Measurements from ENCODE around the gene ADIRF.

The ADIRF gene

DNA sequence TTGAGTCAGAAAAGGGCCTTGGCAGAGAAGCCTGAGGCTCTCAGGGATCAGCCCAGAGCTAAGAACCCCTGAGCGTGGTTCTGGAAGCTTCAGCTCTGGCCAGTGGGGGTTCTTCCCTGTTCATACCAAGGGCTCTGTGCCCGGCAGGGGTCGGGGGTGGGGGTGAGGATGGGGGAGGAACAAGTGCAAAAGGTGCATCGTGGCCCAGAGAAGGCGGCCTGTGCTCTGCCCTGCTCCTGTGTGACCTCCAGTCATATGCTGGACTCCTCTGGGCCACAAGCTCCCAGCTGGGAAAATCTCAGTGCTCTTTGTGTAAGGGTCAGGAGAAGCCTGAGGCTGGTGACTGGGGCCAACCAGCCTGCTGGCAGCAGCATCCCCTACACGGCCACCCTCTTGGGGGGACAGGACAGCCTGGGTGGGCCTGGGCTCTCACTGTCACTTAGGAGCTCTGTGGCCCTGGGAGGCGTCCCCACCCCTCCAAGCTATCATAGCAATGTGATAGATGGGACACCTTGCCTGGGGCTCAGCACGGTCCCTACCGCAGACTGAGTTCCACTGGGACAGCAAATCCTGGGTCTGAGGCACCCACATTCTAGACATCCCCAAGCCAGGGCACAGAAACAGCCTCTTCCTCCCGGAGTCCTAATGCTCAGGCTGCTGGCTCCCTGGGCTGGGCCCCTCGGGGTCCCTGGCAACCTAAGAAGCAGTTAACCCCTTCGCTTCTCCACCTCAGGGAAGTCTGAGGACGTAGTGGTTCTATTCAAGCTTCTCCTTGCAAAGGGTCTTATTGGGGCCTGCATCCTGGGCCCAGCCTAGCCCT is 13.4 kb upstream of the ADIRF start:
- DNase-seq (ENCODE audit: low read depth, low spot score) = no peak
- in situ Hi-C loops (cut with HindIII; ENCODE audit: low sequenced_read_pairs) = no loop called here
- TF ChIP-seq, protein P1, sequence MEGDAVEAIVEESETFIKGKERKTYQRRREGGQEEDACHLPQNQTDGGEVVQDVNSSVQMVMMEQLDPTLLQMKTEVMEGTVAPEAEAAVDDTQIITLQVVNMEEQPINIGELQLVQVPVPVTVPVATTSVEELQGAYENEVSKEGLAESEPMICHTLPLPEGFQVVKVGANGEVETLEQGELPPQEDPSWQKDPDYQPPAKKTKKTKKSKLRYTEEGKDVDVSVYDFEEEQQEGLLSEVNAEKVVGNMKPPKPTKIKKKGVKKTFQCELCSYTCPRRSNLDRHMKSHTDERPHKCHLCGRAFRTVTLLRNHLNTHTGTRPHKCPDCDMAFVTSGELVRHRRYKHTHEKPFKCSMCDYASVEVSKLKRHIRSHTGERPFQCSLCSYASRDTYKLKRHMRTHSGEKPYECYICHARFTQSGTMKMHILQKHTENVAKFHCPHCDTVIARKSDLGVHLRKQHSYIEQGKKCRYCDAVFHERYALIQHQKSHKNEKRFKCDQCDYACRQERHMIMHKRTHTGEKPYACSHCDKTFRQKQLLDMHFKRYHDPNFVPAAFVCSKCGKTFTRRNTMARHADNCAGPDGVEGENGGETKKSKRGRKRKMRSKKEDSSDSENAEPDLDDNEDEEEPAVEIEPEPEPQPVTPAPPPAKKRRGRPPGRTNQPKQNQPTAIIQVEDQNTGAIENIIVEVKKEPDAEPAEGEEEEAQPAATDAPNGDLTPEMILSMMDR (IDR thresholded peaks at IDR 0.05; ENCODE audit: low read depth, low read length) = no peak
- no peak overlapping the region for H3K4me3 ChIP-seq (ENCODE audit: low read depth, low read length)

DNA sequence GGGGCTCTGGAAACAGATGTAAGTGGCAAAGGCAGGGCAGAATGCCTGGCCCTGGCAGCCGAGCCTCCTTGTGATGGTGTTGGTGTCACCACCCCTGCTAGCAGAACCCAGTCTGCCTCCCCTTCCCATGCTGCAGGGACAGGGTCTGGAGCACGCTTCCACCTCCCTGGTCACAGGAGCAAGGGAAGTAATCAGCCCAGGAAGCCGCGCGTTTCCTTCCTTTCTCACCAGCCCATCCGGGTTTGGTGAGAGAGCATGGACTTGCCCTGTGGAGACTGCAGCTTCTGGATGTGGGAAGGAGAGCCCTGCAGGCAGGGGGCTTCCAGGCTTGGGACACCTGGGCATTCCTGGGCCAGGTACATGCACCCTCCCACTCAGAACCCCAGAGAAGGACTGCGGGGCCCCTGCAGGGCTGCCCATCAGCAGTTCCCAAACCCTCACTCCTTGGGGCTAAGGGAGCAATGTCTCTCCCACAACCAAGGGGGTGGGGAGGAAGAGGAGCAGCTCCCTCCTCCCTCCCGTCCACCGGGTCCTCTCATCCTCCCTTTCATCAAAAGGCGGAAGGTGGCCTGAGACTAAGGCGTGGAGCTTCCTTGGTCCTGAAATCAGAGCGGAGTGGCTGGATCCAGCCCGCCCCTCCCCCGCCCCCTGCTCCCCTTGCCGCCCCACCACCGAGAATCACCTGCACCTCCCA is 12.6 kb upstream of the ADIRF start:
- no peak for DNase-seq (ENCODE audit: low read depth, low spot score)
- TF ChIP-seq, protein P1 (IDR thresholded peaks at IDR 0.05; ENCODE audit: low read depth, low read length) = no peak
- no peak overlapping the region for H3K4me3 ChIP-seq (ENCODE audit: low read depth, low read length)
- in situ Hi-C loops (cut with HindIII; ENCODE audit: low sequenced_read_pairs) = no loop called here

DNA sequence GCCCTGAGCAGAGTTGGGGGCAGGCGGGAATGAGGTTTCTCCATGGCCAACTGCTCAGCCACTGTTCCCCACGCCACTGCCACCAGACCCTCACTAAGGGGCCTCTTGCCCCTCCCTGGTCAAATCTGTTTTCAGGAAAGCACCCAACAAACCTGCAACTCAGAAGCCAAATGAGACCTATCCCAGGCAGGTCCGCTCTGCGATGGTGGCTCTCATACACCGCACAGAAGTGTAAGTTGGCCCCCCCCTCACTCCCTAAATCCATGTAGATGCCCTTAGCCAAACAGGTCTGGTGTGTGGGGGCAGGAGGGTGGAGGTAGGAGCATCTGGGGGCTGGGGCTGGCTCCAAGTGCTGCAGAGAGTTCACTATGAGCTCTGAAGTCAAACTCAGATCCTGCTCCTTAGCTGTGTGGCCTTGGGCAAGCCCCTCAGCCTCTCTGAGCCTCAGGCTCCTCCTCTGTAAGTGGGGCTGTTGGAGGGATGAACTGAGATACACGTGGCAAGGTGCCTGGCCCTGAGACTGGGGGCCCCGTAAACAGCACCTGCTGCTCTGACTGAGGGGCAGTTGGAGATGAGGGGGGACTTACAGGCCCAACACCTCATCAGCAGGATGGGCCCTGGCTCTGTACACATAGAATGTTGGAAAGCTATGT is 12.0 kb upstream of the ADIRF start:
- in situ Hi-C loops (cut with HindIII; ENCODE audit: low sequenced_read_pairs) = no loop called here
- TF ChIP-seq, protein P1 (IDR thresholded peaks at IDR 0.05; ENCODE audit: low read depth, low read length) = no peak

DNA sequence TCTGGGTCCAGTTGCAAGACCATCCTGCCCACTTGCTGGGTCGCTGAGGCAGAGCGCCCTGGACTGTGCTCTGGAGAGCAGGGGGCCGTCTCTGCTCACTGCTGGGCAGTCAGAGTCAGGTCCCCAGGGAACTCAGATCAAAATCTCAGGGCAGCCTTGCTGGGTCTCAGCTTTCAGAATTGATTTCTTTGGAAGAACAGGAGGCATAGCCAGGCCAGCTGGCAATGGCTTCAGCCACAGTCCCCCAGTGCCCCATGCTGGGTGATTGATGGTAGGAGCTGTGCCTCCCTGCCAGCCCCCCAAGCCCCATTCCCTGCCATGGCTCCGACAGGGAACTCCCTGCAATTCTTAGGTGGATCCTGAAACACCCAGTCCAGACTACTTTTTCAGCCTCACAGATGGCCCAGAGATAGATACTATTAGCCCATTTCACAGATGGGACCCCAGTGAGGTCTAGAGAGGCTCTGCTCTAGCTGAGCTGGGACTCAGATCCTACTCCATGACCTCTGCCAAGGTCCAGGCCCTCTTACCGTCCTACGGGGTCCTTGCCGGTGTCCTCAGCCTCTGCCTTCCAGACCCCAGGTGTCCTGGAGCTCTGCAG is 11.3 kb upstream of the ADIRF start:
- DNase-seq (ENCODE audit: low read depth, low spot score) = no peak
- TF ChIP-seq, protein P1 (IDR thresholded peaks at IDR 0.05; ENCODE audit: low read depth, low read length) = no peak
- in situ Hi-C loops (cut with HindIII; ENCODE audit: low sequenced_read_pairs) = no loop called here
- H3K4me3 ChIP-seq (ENCODE audit: low read depth, low read length) = no peak overlapping the region

More for the DNA sequence above, 12.0 kb upstream of the ADIRF start:
- no peak overlapping the region for H3K4me3 ChIP-seq (ENCODE audit: low read depth, low read length)
- no peak for DNase-seq (ENCODE audit: low read depth, low spot score)

DNA sequence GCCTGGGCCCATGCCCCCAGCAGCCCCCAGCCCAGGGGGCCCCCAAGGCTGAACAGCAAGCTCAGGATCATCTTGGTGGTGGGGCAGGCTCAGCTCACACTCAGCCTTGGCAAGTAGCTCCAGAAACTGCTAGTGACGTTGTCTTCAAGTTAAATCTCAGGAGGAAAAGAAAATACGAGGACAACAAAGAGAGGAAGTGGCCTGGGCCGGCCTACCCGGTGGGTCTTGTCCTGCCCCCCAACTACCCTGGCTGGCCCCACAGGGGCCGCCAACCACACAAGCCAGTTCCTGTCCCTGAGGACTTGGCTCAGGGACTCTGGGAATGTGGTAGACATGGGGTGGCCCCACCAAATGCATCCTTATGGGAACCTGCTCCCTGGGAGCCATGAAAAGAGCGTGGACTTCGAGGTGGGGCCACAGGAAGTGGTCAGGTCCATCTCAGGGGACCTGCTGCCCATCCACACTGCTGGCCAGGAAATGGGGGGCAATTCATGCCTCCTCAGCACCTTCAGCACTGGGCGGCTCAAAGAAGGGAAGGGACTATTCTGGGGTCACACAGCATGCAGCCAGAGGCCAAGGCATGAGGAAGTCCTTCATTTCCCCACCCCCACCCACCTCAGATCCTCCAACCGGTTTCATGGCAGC is 10.7 kb upstream of the ADIRF start, which contains the start of gene MMRN2:
Gene MMRN2, minus strand, starts transcription at position 145 of the 645 bp plus-strand sequence. Its CDS starts 74 bp downstream, at position 71.
- DNase-seq (ENCODE audit: low read depth, low spot score) = no peak
- in situ Hi-C loops (cut with HindIII; ENCODE audit: low sequenced_read_pairs) = no loop called here
- TF ChIP-seq, protein P1 (IDR thresholded peaks at IDR 0.05; ENCODE audit: low read depth, low read length) = no peak
- no peak within 1 kb of the TSS for H3K4me3 ChIP-seq (ENCODE audit: low read depth, low read length)

Data from astrocyte of the spinal cord (primary cell).